GM21717 (cell line): ENCODE measurements around the gene FADD.
A peak's percentile ranks its signal among the peaks of the same experiment; 100 is the strongest.

Source experiments
- ATAC-seq: cut with Tn5 transposase; IDR thresholded peaks from one replicate; pipeline ENCODE4 v1.9.1; 2021; ENCODE audit warnings: mild to moderate bottlenecking, moderate library complexity; ENCODE audit not compliant: unreplicated experiment

Gene FADD, protein sequence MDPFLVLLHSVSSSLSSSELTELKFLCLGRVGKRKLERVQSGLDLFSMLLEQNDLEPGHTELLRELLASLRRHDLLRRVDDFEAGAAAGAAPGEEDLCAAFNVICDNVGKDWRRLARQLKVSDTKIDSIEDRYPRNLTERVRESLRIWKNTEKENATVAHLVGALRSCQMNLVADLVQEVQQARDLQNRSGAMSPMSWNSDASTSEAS

DNA sequence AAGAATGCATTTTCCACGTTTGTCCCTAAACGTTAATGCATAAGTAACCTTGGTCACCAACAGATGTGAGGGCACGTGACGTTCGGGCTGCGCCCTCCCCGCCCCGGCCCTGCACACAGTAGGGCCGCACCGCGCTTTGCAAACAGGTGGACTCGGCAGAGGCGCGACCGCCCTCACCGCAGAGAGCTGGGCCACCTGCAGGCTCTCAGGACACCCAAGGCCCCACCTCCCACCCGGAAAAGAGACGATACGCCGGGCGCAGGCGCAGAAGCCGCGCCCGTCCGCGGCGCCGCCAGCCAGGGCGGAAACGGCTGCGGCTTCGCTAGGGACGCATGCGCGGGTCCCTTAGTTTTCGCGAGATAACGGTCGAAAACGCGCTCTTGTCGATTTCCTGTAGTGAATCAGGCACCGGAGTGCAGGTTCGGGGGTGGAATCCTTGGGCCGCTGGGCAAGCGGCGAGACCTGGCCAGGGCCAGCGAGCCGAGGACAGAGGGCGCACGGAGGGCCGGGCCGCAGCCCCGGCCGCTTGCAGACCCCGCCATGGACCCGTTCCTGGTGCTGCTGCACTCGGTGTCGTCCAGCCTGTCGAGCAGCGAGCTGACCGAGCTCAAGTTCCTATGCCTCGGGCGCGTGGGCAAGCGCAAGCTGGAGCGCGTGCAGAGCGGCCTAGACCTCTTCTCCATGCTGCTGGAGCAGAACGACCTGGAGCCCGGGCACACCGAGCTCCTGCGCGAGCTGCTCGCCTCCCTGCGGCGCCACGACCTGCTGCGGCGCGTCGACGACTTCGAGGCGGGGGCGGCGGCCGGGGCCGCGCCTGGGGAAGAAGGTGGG is at the start of gene FADD:
TSS of gene FADD (plus strand) at position 377 of the 831 bp plus-strand sequence. CDS start at position 541, 164 bp downstream.
- ATAC-seq: peak; percentile 59

DNA sequence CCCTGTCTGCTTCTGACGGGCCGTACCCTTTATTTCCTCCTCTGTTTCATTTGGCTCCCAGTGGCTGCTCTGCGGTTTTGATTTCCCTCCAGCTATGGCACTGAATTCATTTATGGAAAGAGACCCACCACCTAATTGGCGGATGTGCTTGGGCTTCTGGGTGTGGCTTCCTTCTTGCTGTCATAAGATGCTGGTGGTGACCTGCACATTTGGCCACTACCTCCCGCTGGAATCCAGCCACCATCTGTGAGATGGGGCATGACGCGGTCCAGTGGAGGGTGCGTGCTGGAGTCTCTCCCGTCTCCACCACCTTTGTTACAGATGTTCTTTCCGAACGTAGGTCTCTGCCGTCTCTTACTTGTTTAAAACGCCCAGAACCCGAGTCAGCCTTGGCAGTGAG is 47.7 kb upstream of the FADD start:
- no peak for ATAC-seq

DNA sequence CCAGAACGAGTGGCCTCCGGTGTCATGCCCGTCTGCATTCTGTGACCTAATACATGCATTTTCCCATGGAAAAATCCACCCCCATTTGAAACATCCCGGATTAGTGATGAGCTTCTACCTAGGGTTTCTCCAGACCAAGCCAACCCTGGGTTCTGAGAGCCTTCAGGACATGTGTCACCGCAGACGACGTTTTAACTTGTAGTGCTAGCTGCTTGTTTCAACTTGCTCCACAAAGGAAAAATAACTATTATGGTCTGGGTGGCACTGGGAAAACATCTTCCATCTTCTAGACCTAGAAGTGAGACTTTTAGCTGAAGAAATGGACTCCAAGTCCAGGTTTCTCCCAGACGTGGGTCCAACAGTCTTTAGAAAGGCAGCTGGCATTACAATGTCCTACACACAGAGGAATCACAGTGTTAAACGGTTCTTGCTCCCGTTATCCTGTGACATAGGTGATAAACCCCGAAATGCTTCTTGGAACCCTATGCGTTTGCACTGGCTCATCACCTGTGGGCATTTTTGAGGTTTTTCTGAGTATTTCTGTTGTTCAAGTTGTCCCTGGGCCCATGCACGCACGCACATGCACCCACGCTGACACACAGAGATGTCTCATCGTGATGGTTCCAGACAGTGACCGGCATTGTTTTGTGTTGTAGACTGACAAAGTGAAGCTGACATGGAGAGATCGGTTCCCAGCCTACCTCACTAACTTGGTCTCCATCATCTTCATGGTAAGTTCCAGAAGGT is 46.6 kb upstream of the FADD start:
- ATAC-seq: no peak

DNA sequence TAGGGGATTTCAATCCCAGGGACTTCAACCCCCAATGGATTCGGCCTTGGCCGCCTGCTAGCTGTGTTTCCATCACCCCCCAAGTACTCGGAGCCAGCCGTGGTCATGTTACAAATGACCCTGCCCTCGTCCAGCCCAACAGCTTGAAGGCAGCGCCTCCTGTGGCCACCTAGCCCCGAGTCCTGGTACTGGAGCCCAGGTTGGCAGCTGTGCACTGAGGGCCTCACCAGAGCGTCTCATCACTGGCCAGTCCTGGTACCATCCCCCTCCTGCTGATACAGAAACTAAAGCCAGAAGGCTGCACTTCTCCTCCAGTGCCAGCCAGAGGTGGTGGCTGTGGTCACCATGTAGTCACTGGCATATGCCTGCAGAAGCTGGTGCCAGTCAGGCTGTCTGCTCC is 44.9 kb upstream of the FADD start:
- no peak for ATAC-seq

DNA sequence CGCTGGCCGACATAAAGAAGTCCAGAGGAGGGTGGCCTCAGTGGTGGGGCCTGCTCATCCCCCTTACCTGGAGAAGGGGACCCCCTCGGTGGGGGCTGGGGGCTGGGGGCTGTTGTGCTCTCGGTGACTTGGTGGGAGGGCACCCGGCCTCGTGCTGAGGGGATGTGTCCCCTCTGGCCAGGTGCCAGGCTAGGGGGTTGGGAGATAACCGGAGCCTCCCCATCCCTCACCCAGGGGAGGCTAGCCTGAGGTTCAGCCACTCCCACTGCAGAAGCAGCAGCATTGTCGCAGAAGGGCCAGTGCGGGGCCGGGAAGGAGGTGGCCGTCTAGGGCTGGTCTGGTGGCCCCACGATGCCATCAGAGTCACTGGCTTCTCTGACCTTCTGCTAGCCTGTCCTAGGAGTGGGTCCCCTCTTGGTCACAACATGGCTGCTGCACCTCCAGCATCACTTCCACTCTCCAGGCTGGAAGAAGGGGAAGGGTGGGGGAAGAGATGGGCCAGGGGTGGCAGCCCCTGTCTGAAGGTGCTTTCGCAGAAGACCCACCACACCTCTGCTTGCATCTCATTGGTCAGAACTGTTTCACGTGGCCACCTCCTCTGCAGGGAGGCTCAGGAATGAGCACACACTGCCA is 44.2 kb upstream of the FADD start:
- ATAC-seq: no peak

DNA sequence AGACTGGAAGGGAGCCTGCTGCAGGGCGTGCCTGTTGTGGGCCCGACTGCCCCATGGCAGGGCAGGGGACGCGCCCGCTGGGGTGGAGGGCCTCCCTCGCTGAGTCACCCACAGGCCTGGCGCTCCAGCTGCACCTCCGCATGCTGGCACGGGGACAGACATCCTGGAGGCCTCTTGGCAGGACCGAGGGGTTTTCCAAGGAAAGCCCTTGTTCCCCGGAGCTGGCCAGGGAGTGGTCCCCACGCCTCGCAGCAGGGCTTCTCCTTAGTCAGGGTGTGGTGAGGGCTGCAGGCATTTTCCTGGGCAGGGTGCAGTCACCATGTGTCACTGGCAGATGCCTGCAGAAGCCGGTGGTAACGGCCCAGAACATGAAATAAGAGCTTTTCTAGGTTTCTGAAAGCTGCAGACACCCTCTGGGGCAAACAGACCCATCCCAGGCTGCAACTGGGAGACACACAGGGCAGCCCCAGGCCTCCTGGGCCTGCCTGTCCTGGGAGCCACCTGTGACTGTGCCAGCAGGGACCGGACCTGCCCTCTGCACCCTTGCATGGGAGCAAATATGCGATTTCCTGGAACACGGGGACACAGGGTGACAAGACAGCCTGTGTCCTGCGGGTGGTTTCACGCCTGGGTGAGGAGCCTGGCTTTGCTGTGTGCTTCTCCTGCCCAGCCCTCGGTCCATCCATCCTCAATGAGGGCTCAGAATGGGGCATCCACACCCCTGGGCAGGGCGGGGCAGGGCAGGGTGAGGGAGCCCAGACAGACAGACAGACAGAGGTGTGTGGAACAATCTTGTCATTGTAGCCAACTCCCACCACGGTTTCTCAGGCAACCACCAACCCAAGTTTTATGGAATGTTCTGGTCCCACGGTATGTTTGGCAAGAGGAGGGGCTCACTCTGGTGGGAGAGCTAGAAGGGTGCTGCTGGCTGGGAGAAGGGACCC is 43.2 kb upstream of the FADD start:
- ATAC-seq: no peak

DNA sequence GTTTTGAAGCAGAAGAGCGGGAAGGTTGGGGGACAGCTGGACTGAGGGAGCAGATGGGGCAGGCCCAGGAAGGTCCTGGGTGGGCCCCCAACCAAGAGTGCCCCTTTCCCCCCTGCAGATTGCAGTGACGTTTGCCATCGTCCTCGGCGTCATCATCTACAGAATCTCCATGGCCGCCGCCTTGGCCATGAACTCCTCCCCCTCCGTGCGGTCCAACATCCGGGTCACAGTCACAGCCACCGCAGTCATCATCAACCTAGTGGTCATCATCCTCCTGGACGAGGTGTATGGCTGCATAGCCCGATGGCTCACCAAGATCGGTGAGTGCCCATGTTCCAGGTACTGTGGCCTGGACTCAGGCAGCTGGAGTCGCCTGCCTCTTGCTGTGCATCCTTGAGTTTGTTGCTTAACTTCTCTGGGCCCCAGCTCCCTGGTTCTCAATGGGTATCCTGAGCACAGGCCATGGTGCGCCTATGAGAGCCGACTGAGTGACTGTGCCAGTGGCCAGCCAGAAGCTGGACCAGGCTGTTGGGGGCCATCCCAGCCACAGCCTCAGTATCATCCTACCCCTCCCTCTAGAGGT is 42.0 kb upstream of the FADD start:
- no peak for ATAC-seq

DNA sequence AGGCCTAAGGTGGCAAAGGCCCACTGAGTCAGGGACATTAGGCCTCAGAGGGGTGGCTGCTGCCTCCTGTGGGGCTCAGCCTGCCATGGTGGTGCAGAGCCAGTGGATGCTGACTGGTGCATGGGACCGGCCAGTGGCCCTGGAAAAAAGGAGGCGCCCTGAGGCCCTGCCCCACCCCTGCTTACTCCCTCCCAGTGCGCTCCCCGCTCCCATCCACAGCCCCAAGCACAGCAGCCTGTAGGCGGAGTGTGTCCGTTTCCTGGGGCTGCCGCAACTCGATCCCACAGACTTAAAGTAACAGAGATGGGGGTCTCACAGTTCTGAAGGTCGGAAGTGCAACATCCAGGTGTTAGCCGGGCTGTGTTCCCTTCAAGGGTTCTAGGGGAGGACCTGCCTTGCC is 38.4 kb upstream of the FADD start:
- no peak for ATAC-seq

DNA sequence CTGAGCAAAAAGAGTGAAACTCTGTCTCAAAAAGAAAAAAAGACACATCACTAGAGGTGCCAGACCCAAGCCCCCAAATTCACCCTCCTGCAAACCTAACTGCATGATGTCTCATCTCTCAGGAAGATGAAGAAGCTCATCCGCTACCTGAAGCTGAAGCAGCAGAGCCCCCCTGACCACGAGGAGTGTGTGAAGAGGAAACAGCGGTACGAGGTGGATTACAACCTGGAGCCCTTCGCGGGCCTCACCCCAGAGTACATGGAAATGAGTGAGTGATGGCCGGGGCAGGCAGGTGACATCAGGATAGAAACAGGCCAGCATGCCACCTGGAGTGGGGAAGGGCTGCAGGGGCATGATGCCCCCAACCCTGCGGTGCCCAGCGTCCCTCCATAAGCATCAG is 36.0 kb upstream of the FADD start:
- ATAC-seq: no peak

DNA sequence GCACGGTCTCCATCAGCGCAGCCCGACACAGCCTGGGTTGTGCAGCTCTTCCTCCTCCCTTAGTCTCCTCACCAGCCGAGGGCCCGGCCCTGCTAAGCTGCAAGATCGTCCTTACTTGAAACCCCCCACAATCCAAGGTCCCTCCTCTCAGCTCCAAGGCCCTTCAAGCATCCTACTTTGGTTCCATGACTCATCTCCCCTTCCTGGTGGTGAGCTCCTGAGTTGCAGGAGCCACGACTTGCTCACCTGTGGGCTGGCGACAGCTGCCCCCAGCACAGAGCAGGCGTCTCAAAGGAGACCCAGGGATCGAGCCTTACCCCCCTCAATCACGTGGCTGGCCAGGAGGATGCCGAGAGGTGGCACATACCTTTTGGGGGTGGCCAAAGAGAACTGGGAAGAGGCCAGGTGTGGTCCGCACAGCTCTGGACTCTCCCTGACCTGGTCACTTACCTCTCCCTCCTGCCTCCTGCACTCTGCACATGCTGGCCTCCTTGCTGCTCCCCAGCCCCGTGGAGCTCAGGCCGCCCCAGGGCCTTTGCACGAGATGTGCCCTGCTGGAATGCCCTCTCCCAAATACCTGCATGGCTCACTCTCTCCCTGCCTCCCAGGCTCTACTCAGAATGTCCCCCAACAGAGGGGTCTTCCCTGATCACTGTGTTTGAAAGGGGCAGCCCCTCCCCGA is 35.2 kb upstream of the FADD start:
- no peak for ATAC-seq

DNA sequence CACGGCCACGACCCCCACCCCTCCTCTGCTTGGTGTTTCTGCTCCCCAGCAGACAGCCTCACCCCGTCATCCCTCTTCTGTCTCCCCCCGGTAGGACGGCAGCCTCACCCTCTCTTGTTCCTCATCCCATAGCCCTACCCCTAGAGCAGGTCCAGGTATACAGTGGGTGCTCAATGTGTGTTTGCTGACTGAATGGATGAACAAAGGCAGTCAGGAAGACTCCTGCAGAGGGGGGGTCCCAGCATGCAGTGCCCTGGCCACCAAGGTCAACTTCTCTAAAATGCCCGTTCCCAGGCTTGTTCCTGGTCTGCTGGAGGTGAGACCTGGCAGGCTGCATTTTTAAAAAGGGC is 34.7 kb upstream of the FADD start:
- ATAC-seq: no peak

DNA sequence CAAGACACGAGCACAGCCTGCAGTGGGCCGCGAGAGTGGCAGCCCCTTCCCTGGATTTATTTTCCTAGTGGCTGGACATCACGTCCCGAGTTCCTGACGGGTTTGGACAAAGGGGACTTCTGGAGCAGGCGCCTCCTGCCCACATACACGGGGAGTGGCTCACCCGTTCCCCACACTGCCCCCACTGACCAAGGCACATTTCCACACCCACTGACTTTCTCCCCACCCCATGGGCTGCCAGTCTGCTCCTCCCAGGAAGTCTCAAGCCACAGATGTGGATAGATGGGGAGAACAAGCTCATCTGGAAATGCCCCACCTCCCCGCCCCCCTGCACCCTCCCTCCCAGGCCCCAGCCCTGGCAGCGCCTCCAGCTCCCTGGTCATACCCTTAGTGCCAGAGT is 34.0 kb upstream of the FADD start:
- ATAC-seq: no peak

DNA sequence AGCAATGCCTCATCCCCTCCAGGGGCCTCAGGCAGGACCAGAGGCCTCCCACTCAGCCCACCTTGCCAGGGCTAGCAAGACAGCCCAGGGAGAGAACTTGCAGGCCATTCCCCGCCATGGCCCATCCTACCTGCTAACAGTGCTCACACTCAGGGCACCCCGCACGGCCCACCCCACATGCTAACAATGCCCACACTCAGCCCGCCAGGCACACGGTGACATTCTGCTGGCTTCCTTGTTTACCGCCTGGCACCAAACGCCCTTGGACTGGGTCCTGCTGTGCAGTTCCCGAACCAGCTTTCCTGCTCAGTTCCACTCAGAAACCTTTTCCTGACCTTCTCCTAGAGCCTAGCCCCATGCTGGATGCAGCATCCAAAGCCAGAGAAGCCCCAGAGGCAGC is 33.5 kb upstream of the FADD start:
- no peak for ATAC-seq

DNA sequence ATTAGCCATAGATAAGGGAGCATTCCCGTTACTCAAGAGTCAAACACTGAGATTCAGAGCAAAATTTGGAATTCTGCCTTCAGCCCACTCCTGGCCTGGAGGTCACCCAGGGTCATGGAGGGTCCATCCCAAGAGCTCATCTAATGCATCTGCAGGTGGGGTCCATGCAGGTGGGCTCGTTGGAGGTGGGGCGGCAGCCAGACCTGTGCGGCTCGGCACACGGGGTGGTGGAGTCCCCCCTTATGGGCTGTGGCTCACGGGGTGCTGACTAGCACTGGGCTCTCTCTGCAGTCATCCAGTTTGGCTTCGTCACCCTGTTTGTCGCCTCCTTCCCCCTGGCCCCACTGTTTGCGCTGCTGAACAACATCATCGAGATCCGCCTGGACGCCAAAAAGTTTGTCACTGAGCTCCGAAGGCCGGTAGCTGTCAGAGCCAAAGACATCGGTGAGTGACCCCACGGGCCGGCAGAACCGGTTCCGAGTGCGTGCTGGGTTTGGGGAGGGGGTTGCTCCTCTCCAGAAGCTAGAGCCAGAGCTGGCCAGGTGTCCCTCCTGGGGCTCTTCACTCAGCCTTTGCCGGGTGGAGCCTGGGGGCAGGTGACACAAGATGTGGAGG is 32.4 kb upstream of the FADD start:
- ATAC-seq: no peak

DNA sequence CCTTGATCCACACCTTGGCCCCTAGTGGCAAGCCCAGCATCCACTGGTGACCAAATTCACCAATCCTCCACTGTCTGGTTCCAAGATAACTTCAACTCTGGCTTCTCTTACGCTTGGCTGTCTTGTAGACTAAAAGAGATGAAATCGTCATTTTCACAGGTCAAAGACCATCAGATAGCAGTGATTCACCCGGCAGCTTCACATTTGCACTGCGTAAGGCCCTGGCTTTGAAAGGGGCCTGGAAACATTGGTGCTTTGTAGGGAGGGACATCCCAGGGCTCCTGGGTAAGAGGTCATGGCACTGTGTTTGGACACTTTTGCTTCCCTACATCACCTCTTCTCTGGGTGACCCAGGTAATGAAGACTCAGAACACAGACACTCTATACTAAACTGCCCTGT is 30.1 kb upstream of the FADD start:
- no peak for ATAC-seq

DNA sequence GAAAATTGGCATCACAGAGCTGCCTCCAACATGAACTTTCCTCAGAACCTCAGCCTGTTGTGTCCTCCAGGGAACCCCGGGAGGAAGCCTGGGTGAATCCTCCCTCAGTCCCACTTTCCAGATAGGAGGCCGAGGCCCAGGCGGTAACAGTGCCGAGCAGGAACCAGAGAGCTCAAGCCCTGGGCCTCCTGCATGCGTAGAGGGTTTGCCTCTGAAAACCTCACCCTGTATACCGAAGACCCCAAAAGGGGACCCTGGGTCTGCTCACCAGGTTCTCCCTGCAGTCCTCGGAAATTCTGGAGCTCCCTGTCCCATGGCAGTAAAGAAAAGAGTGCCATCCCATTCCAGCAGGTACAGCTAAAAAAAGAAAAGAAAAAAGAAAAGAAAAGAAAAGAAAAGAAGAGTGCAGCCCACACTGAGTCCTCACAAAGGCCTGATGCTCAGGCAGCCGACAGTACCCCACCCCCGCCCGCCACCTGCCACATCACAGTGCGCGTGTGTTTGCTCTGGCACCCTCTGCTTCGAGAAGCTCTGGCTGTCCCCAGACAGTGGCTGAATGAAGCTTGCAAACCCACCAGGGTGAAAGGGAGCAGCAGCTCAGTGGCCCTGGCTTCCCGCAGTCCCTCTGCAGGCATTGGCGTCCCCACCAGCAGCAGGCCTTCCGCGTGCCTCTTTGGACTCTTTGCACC is 28.4 kb upstream of the FADD start:
- no peak for ATAC-seq

DNA sequence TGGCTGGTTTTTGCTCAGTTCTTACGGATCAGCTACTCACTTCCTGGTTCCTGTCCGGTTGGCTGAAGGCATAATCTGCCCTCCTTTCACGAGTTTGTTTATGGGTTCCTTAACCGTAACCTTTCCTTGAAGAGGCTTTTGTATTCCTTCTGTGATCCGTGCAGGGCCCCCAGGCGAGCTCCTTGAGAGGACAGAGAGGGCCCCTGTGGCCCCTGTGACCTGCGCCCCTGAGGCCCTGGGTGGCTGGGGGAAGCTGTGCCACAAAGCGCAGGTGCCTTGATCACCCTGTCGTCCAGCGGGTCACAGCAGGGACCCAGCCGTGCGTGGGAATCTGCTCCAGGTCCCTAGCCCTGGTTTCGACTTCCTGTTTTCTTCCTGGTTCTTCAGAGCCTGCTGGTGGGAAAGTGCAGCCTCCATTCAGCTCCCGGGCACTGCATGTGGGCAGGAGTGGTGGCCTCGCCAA is 27.8 kb upstream of the FADD start:
- ATAC-seq: no peak

DNA sequence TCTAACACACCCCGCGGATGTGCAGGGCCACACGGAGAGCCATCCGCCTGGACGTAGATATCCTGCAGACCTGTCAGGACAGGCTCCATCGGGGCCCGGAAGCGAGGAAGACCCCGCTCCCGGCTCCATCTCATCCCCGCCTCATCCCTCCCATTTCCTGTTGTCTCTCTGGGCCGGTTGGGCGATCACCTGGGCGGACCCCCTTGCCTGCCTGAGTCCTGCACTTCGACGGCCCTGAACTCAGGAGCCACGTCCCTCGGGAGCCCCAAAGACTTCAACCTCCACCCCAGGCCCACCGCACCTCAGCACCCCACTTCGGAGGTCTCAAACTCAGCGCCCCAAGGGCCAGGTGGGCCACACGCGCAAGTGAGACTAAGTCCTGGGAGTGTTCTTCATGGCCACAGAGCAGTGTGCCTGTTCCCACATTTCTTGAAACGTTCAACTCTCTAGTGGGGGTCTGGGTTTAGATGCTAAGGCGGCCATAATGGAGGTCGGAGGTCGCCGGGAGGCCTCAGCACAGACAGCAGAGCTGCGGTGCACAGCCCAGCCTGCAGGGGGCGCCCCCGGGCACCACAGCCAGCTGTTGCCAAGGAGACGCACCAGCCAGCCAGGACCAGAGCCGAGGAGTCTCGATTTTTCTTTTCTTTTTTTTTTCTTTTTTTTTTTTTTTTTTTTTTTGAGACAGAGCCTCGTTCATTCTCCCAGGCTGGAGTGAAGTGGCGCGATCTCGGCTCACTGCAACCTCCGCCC is 26.0 kb upstream of the FADD start:
- no peak for ATAC-seq
